H1 (cell line): ENCODE data around the gene ZNF532. TPM values are rescaled to one million over a fixed set of nuclear protein-coding genes. Genes with fewer than 3 reads are reported as not detected.

Source experiments
- CTCF ChIA-PET: fragments of 300-600 bp; sonication (Branson Sonifier 250); formaldehyde crosslinking; loops from one replicate; lab custom pipeline; 2021; ENCODE audit not compliant: partially characterized antibody; lab: Charles Lee
- POLR2A ChIA-PET: fragments of 300-600 bp; sonication (Branson Sonifier 250); formaldehyde crosslinking; loops from one replicate; lab custom pipeline; 2021; ENCODE audit warnings: inconsistent platforms; ENCODE audit not compliant: partially characterized antibody; lab: Charles Lee
- DNase-seq, 2 experiments: peaks; one replicate each; pipeline versions ENCODE4 v3.0.0 to v3.0.0-alpha.2; 2010 to 2022; ENCODE audit warnings: low spot score in 2 of 2, low read depth in 1 of 2, mixed read lengths in 1 of 2
- FAIRE-seq: peaks from 2 replicates; lab custom pipeline; 2011; peaks lifted over from hg19 to GRCh38; lab: Jason Lieb, UNC
- H2AFZ ChIP-seq: 2 replicates; pipeline ENCODE4 v1.8.1; 2012; ENCODE audit warnings: low read length, inconsistent platforms
- H2AK5ac ChIP-seq: 2 replicates; pipeline ENCODE4 v1.6.1; 2013; ENCODE audit warnings: low read depth, low read length
- H2BK120ac ChIP-seq: replicated peaks from 2 replicates; pipeline ENCODE3; 2013; ENCODE audit warnings: low read depth, low read length, inconsistent platforms
- H2BK12ac ChIP-seq: 2 replicates; pipeline ENCODE4 v1.6.1; 2013; ENCODE audit warnings: low read depth, low read length
- H2BK15ac ChIP-seq: 2 replicates; pipeline ENCODE4 v1.6.1; 2013; ENCODE audit warnings: low read length
- H2BK20ac ChIP-seq: 2 replicates; pipeline ENCODE4 v1.6.1; 2013; ENCODE audit warnings: low read length
- H2BK5ac ChIP-seq: 2 replicates; pipeline ENCODE4 v1.6.1; 2013; ENCODE audit warnings: low read depth, low read length
- H3K14ac ChIP-seq: 2 replicates; pipeline ENCODE4 v1.6.1; 2013; ENCODE audit warnings: inconsistent platforms; ENCODE audit not compliant: insufficient read length
- H3K18ac ChIP-seq: 2 replicates; pipeline ENCODE4 v1.6.1; 2013; ENCODE audit warnings: low read length; ENCODE audit errors: extremely low read depth
- H3K23ac ChIP-seq: 2 replicates; pipeline ENCODE4 v1.6.1; 2013; ENCODE audit warnings: inconsistent platforms; ENCODE audit not compliant: insufficient read length
- H3K23me2 ChIP-seq: 2 replicates; pipeline ENCODE4 v1.6.1; 2013; ENCODE audit warnings: low read depth, low read length
- H3K27ac ChIP-seq: 2 replicates; pipeline ENCODE4 v1.6.1; 2011; ENCODE audit warnings: low read depth, low read length, inconsistent platforms
- H3K27me3 ChIP-seq, 4 experiments: replicated peaks in 1 of 4; 1 replicate in 1 of 4; 2 replicates in 3 of 4; pipeline versions ENCODE4 v1.6.1 to v1.8.1; 2011 to 2013; ENCODE audit warnings: low read length in 3 of 4, mild to moderate bottlenecking in 3 of 4, inconsistent platforms in 2 of 4, mixed read lengths in 2 of 4, moderate library complexity in 1 of 4; ENCODE audit not compliant: control insufficient read depth in 3 of 4, insufficient read depth in 3 of 4; ENCODE audit errors: extremely low read depth in 1 of 4
- H3K36me3 ChIP-seq, 4 experiments: 2 replicates each; pipeline versions ENCODE4 v1.6.1 to v1.8.1; 2011 to 2013; ENCODE audit warnings: mild to moderate bottlenecking in 4 of 4, low read length in 3 of 4, moderate library complexity in 2 of 4, control low read depth in 1 of 4, inconsistent platforms in 1 of 4; ENCODE audit not compliant: insufficient read depth in 4 of 4, control insufficient read depth in 2 of 4
- H3K4ac ChIP-seq: replicated peaks from 2 replicates; pipeline ENCODE3; 2013; ENCODE audit warnings: low read length, low read depth, mixed read lengths, inconsistent platforms; ENCODE audit not compliant: insufficient read length
- H3K4me1 ChIP-seq, 4 experiments: replicated peaks in 1 of 4; 1 replicate in 1 of 4; 2 replicates in 3 of 4; pipeline versions ENCODE4 v1.6.1 to v1.8.1; 2011 to 2013; ENCODE audit warnings: low read length in 3 of 4, inconsistent platforms in 2 of 4, mixed read lengths in 1 of 4; ENCODE audit not compliant: insufficient read depth in 4 of 4, control insufficient read depth in 3 of 4
- H3K4me2 ChIP-seq, 2 experiments: 2 replicates each; pipeline versions ENCODE4 v1.6.1 to v1.8.1; 2011 to 2013; ENCODE audit warnings: low read depth in 2 of 2, low read length in 2 of 2, control low read depth in 1 of 2, inconsistent platforms in 1 of 2, mild to moderate bottlenecking in 1 of 2; ENCODE audit not compliant: insufficient read depth in 1 of 2
- H3K4me3 ChIP-seq, 4 experiments: fragments of 200-600, 300-600 bp in 1 of 4; sonication (generic), shearing (Covaris generic), sonication (Bioruptor Twin) in 1 of 4; 2 replicates each; pipeline versions ENCODE4 v1.5.1 to v1.8.1; 2011 to 2016; ENCODE audit warnings: low read length in 4 of 4, low read depth in 3 of 4, control low read depth in 2 of 4, inconsistent platforms in 2 of 4, mild to moderate bottlenecking in 2 of 4, mixed read lengths in 1 of 4, moderate library complexity in 1 of 4; ENCODE audit not compliant: insufficient read depth in 2 of 4; ENCODE audit errors: extremely low read depth in 1 of 4
- H3K56ac ChIP-seq: replicated peaks from 2 replicates; pipeline ENCODE3; 2013; ENCODE audit warnings: low read depth, mild to moderate bottlenecking, mixed read lengths, low read length, inconsistent platforms; ENCODE audit not compliant: insufficient read length
- H3K79me1 ChIP-seq: 2 replicates; pipeline ENCODE4 v1.6.1; 2013; ENCODE audit warnings: low read depth, low read length, control low read depth
- H3K79me2 ChIP-seq, 2 experiments: 2 replicates each; pipeline versions ENCODE4 v1.6.1 to v1.8.1; 2012 to 2013; ENCODE audit warnings: low read length in 2 of 2, mild to moderate bottlenecking in 2 of 2, inconsistent platforms in 1 of 2; ENCODE audit not compliant: insufficient read depth in 2 of 2, control insufficient read depth in 1 of 2
- H3K9ac ChIP-seq, 4 experiments: replicated peaks in 1 of 4; 1 replicate in 1 of 4; 2 replicates in 3 of 4; pipeline versions ENCODE4 v1.6.1 to v1.8.1; 2011 to 2013; ENCODE audit warnings: low read depth in 3 of 4, low read length in 3 of 4, control low read depth in 2 of 4, mild to moderate bottlenecking in 2 of 4, moderate library complexity in 2 of 4, inconsistent platforms in 1 of 4; ENCODE audit errors: extremely low read depth in 1 of 4
- H3K9me3 ChIP-seq, 2 experiments: 2 replicates each; pipeline versions ENCODE4 v1.6.1 to v1.8.1; 2012 to 2013; ENCODE audit warnings: mild to moderate bottlenecking in 2 of 2, moderate library complexity in 2 of 2, control low read depth in 1 of 2, inconsistent platforms in 1 of 2, low read depth in 1 of 2, low read length in 1 of 2, mixed read lengths in 1 of 2; ENCODE audit not compliant: insufficient read depth in 2 of 2
- H4K20me1 ChIP-seq, 2 experiments: replicated peaks in 1 of 2; 2 replicates each; pipeline versions ENCODE3 to v1.8.1; 2011 to 2013; ENCODE audit warnings: inconsistent platforms in 2 of 2, low read length in 2 of 2, mild to moderate bottlenecking in 1 of 2; ENCODE audit not compliant: insufficient read depth in 2 of 2, control insufficient read depth in 1 of 2
- H4K5ac ChIP-seq: 2 replicates; pipeline ENCODE4 v1.6.1; 2013; ENCODE audit warnings: low read length, low read depth, mixed read lengths, inconsistent platforms; ENCODE audit not compliant: insufficient read length
- H4K8ac ChIP-seq: 2 replicates; pipeline ENCODE4 v1.8.0; 2013; ENCODE audit warnings: mild to moderate bottlenecking, moderate library complexity, low read length, inconsistent platforms; ENCODE audit not compliant: insufficient read depth; ENCODE audit errors: extremely low read depth
- H4K91ac ChIP-seq: replicated peaks from 2 replicates; pipeline ENCODE3; 2013; ENCODE audit warnings: low read length, mixed read lengths, inconsistent platforms; ENCODE audit not compliant: insufficient read length
- ASH2L ChIP-seq: fragments of 200-600, 300-600 bp; sonication (generic); IDR thresholded peaks from one replicate; pipeline ENCODE4 v1.7.1; 2017; ENCODE audit warnings: low read length
- BACH1 ChIP-seq: IDR thresholded peaks from 2 replicates; pipeline ENCODE4 v1.6.1; 2012; ENCODE audit warnings: low read length, improper control_type of control experiment
- CBX8 ChIP-seq: fragments of 300-800, 300-1000 bp; sonication (generic); IDR thresholded peaks from 2 replicates; pipeline ENCODE4 v1.7.1; 2016; ENCODE audit warnings: low read depth, low read length, borderline replicate concordance
- EZH2 ChIP-seq: fragments of 200-600 bp; sonication (generic); IDR thresholded peaks from 2 replicates; pipeline ENCODE4 v1.7.1; 2012; ENCODE audit warnings: low read depth, mild to moderate bottlenecking, moderate library complexity, low read length, inconsistent platforms; ENCODE audit not compliant: severe bottlenecking
- KDM1A ChIP-seq: fragments of 200-600, 300-600 bp; sonication (generic); IDR thresholded peaks from 2 replicates; pipeline ENCODE4 v1.7.1; 2016; ENCODE audit warnings: mild to moderate bottlenecking, low read length, borderline replicate concordance
- RFX5 ChIP-seq: IDR thresholded peaks from 2 replicates; pipeline ENCODE4 v1.6.1; 2011; ENCODE audit warnings: low read depth, low read length, improper control_type of control experiment, borderline replicate concordance
- TAF1 ChIP-seq: IDR thresholded peaks from 2 replicates; pipeline ENCODE4 v1.6.1; 2011; ENCODE audit warnings: mild to moderate bottlenecking, low read depth, low read length
- WGBS, 2 experiments: shearing (Covaris generic) in 1 of 2; methylation state at CpG; one replicate each; pipeline versions ENCODE4 v1.1.6 to v1.1.7; 2013 to 2015; ENCODE audit warnings: low lambda C conversion rate in 2 of 2, mixed read lengths in 2 of 2, inconsistent platforms in 1 of 2, low coverage in 1 of 2, missing lambda C conversion rate in 1 of 2; ENCODE audit not compliant: insufficient replicate concordance in 2 of 2, insufficient coverage in 1 of 2, insufficient read length in 1 of 2; ENCODE audit errors: extremely low coverage in 1 of 2, missing lambda C conversion rate in 1 of 2; 5-methylcytosine and 5-hydroxymethylcytosine counted together
- polyA plus RNA-seq, 7 experiments: library from polyadenylated mRNA; depleted of rRNA in 3 of 7; stranded (reverse) in 5 of 7; unstranded in 2 of 7; fragments of >200 nt in 5 of 7; fragments of 200-250 nt in 2 of 7; gene quantifications; 1 replicate in 5 of 7; 2 replicates in 1 of 7; 4 replicates in 1 of 7; pipeline versions ENCODE4 v1.2.1 to v1.2.3, GENCODE V29; 2011 to 2013; ENCODE audit warnings: missing spikeins in 2 of 7, mixed read lengths in 2 of 7
- total RNA-seq: library from RNA; stranded (reverse); fragmentation: NEBNext Ultra II Directional; extraction: Animal tissue kit (Norgen Biotek cat#: 25700); gene quantifications from 2 replicates; pipeline ENCODE4 v1.2.1, GENCODE V29; 2021
- TF ChIP-seq, protein P1 (sequence below): IDR thresholded peaks from 2 replicates; pipeline ENCODE4 v1.6.1; 2012; ENCODE audit warnings: inconsistent platforms
- TF ChIP-seq, protein P2 (sequence below), 3 experiments: IDR thresholded peaks; 1 replicate in 2 of 3; 2 replicates in 1 of 3; pipeline versions ENCODE4 v1.5.1 to v1.6.1; 2011; ENCODE audit warnings: low read length in 3 of 3, mild to moderate bottlenecking in 3 of 3, inconsistent platforms in 2 of 3, low read depth in 1 of 3, moderate library complexity in 1 of 3; ENCODE audit not compliant: insufficient read depth in 1 of 3; ENCODE audit errors: control extremely low read depth in 1 of 3

The ZNF532 gene
- total and polyA plus RNA-seq, 2 of the 8 experiments (the other 6 are each of a cell fraction or from before 2014, with no cell fraction given): 143 to 240 TPM

DNA sequence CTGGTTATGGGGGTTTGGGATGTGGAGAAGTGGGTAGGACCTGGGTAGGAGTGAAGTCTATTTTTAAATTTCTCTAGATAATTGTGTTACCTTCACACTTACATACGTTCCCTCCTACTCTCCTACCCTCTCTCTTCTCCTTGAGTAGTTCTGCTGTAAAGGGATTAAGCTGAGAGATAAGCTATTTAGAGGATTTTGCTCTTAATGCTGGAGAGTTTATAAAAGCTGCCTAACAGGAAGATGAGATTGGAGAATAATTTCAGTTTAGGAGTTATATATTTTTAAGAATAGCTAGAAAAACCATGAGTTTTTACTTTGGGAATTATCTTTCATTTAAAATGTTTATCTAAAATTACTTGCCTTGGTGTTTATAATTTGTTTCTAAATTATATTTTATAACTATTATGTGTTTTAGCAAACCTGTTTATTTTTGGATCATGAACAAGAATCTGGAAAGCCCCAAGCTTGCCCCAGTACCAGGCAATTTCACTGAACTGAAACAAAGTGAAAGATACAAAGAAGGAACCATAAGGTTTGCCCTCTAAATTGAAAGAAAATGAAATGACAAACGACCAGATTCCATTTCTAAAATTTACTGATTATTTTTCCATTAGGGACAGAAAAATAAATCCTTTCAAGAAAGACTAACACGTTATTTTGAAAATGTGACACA, 101.5 kb downstream of the ZNF532 start:
- Histone ChIP-seq H2BK5ac (no peak overlapping the region), H3K56ac (no peak overlapping the region), H2BK120ac (no peak overlapping the region), H4K20me1 (peaks cover 12 to 19% of the 10 kb centered on the region in 2 experiments), H2BK12ac (no peak overlapping the region), H3K79me2 (peaks cover 3 to 88% of the 10 kb centered on the region in 2 experiments; a peak in 3 of 4 replicates), H2BK15ac (no peak overlapping the region), H4K5ac (no peak overlapping the region), H3K27ac (no peak overlapping the region), H3K23me2 (no peaks in the 10 kb centered on the region), H2AK5ac (no peak overlapping the region), H3K27me3 (no peaks in the 10 kb centered on the region), H3K9me3 (no peaks in the 10 kb centered on the region), H3K79me1 (peaks cover 3% of the 10 kb centered on the region; the same call in 1 of the 2 replicates), H3K4ac (no peak overlapping the region), H4K8ac (no peak overlapping the region), H2AFZ (no peak overlapping the region), H3K4me2 (no peak overlapping the region), H3K4me3 (no peak overlapping the region), H3K18ac (no peak overlapping the region), H3K14ac (no peak overlapping the region), H3K4me1 (peaks cover 0 to 4% (median 1%) of the 10 kb centered on the region in 4 experiments; a peak in 2 of 7 replicates), H3K9ac (no peak overlapping the region), H2BK20ac (no peak overlapping the region), H3K36me3 (peaks cover 4 to 69% (median 27%) of the 10 kb centered on the region in 4 experiments; a peak in 7 of 8 replicates), H3K23ac (no peak overlapping the region), H4K91ac (no peak overlapping the region)
- ChIA-PET CTCF (interaction anchor here (0.7 to 2.4 kb wide), 8 partner anchors 10 to 197 kb away, joined by 3 to 6 read pairs (median 3); no protein-coding TSS in a partner anchor), POLR2A (interaction anchor here (0.5 to 0.8 kb wide), 3 partner anchors 11 to 26 kb away, joined by 3 to 5 read pairs (median 3); no protein-coding TSS in a partner anchor)
- no peak for FAIRE-seq
- 91% methylated on average over 3 of the region's 3 CpGs; no CpG with 5 or more reads in 1 of the 2 experiments for WGBS, 2 experiments
- DNase-seq: no peak
- no peak for TF ChIP-seq TAF1
- TF ChIP-seq KDM1A: no peak
- TF ChIP-seq ASH2L: no peak
- TF ChIP-seq BACH1: no peak
- no peak for TF ChIP-seq EZH2
- no peak for TF ChIP-seq CBX8
- TF ChIP-seq, protein P1, sequence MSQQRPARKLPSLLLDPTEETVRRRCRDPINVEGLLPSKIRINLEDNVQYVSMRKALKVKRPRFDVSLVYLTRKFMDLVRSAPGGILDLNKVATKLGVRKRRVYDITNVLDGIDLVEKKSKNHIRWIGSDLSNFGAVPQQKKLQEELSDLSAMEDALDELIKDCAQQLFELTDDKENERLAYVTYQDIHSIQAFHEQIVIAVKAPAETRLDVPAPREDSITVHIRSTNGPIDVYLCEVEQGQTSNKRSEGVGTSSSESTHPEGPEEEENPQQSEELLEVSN: no peak
- TF ChIP-seq, protein P2, sequence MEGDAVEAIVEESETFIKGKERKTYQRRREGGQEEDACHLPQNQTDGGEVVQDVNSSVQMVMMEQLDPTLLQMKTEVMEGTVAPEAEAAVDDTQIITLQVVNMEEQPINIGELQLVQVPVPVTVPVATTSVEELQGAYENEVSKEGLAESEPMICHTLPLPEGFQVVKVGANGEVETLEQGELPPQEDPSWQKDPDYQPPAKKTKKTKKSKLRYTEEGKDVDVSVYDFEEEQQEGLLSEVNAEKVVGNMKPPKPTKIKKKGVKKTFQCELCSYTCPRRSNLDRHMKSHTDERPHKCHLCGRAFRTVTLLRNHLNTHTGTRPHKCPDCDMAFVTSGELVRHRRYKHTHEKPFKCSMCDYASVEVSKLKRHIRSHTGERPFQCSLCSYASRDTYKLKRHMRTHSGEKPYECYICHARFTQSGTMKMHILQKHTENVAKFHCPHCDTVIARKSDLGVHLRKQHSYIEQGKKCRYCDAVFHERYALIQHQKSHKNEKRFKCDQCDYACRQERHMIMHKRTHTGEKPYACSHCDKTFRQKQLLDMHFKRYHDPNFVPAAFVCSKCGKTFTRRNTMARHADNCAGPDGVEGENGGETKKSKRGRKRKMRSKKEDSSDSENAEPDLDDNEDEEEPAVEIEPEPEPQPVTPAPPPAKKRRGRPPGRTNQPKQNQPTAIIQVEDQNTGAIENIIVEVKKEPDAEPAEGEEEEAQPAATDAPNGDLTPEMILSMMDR (IDR thresholded peaks at IDR 0.05; ENCODE audit: control extremely low read depth in 1 of 3, insufficient read depth in 1 of 3, low read depth in 1 of 3, low read length in 3 of 3): no peak
- no peak for TF ChIP-seq RFX5
